PC-9 (cell line): Measurements from ENCODE around the gene CFAP46. TPM values are rescaled to one million over a fixed set of nuclear protein-coding genes. Genes with fewer than 3 reads are reported as not detected.

Experiments used
- BruUV-seq: library from RNA; stranded (reverse); fragments of 400-500 nt; replicated peaks from 2 replicates; lab custom pipeline; 2021; lab: Mats Ljungman, UMichigan
- CTCF ChIA-PET: fragments of 300-600 bp; sonication (Branson Sonifier 250); formaldehyde crosslinking; loops from one replicate; lab custom pipeline; 2022; ENCODE audit warnings: antibody characterized with exemption; lab: Charles Lee
- POLR2A ChIA-PET: fragments of 300-600 bp; sonication (Branson Sonifier 250); formaldehyde crosslinking; loops from one replicate; lab custom pipeline; 2022; ENCODE audit warnings: antibody characterized with exemption; ENCODE audit not compliant: unreplicated experiment; lab: Charles Lee
- DNase-seq, 2 experiments: peaks; one replicate each; pipeline versions ENCODE4 v3.0.0 to v3.0.0-alpha.2; 2015 to 2022; ENCODE audit warnings: mixed read lengths in 1 of 2
- H2AFZ ChIP-seq: fragments of 200-600 bp; sonication (generic); 2 replicates; pipeline ENCODE4 v1.8.1; 2017; ENCODE audit warnings: antibody characterized with exemption
- H3F3A ChIP-seq: fragments of 200-600 bp; sonication (generic); 2 replicates; pipeline ENCODE4 v1.8.1; 2017; ENCODE audit warnings: antibody characterized with exemption, mild to moderate bottlenecking, low read depth; ENCODE audit not compliant: insufficient read depth
- H3K27ac ChIP-seq: fragments of 200-600 bp; sonication (generic); 2 replicates; pipeline ENCODE4 v1.6.1; 2016; ENCODE audit warnings: mixed run types
- H3K27me3 ChIP-seq: fragments of 200-600 bp; sonication (generic); 2 replicates; pipeline ENCODE4 v1.6.1; 2016; ENCODE audit warnings: low read depth, mixed run types; ENCODE audit not compliant: insufficient read depth
- H3K36me3 ChIP-seq: fragments of 200-600 bp; sonication (generic); 2 replicates; pipeline ENCODE4 v1.6.1; 2016; ENCODE audit warnings: low read depth, mixed run types
- H3K4me1 ChIP-seq: fragments of 200-600 bp; sonication (generic); replicated peaks from 2 replicates; pipeline ENCODE4 v1.6.1; 2016; ENCODE audit warnings: mixed run types; ENCODE audit not compliant: insufficient read depth
- H3K4me2 ChIP-seq: fragments of 200-600 bp; sonication (generic); 2 replicates; pipeline ENCODE4 v1.6.1; 2017; ENCODE audit warnings: mixed run types
- H3K4me3 ChIP-seq: fragments of 200-600 bp; sonication (generic); 2 replicates; pipeline ENCODE4 v1.6.1; 2016; ENCODE audit warnings: mixed run types
- H3K79me2 ChIP-seq: fragments of 200-600 bp; sonication (generic); 2 replicates; pipeline ENCODE4 v1.6.1; 2017; ENCODE audit warnings: low read depth, mixed run types
- H3K9me2 ChIP-seq: fragments of 200-600 bp; sonication (generic); 2 replicates; pipeline ENCODE4 v1.8.1; 2017; ENCODE audit warnings: mild to moderate bottlenecking; ENCODE audit not compliant: insufficient read depth
- H3K9me3 ChIP-seq: fragments of 200-600 bp; sonication (generic); 2 replicates; pipeline ENCODE4 v1.8.1; 2016; ENCODE audit warnings: low read depth; ENCODE audit not compliant: insufficient read depth
- H4K20me1 ChIP-seq: fragments of 200-600 bp; sonication (generic); 2 replicates; pipeline ENCODE4 v1.8.1; 2017; ENCODE audit not compliant: insufficient read depth
- EZH2 ChIP-seq: fragments of 200-600 bp; sonication (generic); IDR thresholded peaks from 2 replicates; pipeline ENCODE4 v1.8.0; 2017; ENCODE audit warnings: antibody characterized with exemption, low read depth
- intact Hi-C: fragments of 100-400 bp; cut with micrococcal nuclease; formaldehyde crosslinking; loops from one replicate; pipeline ENCODE4 v1.10.0; 2022; ENCODE audit not compliant: unreplicated experiment
- total RNA-seq: library from RNA; stranded (reverse); gene quantifications from 2 replicates; pipeline ENCODE4 v1.2.3, GENCODE V29; 2021
- TF ChIP-seq, protein P1 (sequence below): fragments of 200-600 bp; sonication (generic); conservative IDR thresholded peaks from 2 replicates; pipeline ENCODE4 v1.6.1; 2017; ENCODE audit warnings: mixed run types, antibody characterized with exemption, mild to moderate bottlenecking, moderate library complexity

Gene CFAP46
- total RNA-seq, 1 experiment from 2014 or later: not detected

DNA sequence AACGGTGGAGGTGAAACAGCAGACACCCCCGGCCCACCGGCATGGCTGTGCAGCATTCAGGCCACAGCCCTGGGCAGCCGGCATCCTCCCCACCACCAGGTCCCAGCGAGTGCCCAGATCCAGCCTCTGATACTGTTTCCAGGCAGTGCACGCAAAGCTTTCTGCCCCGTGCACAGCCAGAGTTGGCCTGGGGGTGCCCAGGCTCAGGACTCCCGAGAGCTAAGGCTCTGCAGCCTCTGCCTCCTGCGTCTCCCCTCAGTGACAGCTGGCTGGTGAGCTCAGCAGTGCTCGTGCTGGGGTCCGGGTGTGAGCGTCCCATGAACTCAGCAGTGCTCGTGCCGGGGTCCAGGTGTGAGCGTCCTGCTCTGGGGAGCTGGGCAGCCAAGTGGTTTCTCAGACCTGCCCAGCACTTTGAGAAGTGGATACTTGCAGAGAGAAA is 65.4 kb downstream of the CFAP46 start:
- no peak for TF ChIP-seq EZH2
- TF ChIP-seq, protein P1, sequence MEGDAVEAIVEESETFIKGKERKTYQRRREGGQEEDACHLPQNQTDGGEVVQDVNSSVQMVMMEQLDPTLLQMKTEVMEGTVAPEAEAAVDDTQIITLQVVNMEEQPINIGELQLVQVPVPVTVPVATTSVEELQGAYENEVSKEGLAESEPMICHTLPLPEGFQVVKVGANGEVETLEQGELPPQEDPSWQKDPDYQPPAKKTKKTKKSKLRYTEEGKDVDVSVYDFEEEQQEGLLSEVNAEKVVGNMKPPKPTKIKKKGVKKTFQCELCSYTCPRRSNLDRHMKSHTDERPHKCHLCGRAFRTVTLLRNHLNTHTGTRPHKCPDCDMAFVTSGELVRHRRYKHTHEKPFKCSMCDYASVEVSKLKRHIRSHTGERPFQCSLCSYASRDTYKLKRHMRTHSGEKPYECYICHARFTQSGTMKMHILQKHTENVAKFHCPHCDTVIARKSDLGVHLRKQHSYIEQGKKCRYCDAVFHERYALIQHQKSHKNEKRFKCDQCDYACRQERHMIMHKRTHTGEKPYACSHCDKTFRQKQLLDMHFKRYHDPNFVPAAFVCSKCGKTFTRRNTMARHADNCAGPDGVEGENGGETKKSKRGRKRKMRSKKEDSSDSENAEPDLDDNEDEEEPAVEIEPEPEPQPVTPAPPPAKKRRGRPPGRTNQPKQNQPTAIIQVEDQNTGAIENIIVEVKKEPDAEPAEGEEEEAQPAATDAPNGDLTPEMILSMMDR: no peak

GRCh38 chr10:132876131-132876860 is 66.1 kb downstream of the CFAP46 start:
- DNase-seq: no peak
- H3K4me2 ChIP-seq: no peak overlapping the region
- no peaks in the 10 kb centered on the region for H3K79me2 ChIP-seq
- H3K9me3 ChIP-seq: no peaks in the 10 kb centered on the region
- H3K4me1 ChIP-seq: no peaks in the 10 kb centered on the region
- ChIA-PET POLR2A (no interaction called here), CTCF (no interaction called here)
- intact Hi-C loops: no loop called here
- H3K4me3 ChIP-seq: no peak overlapping the region
- H3K36me3 ChIP-seq: no peaks in the 10 kb centered on the region
- no peaks in the 10 kb centered on the region for H4K20me1 ChIP-seq
- H2AFZ ChIP-seq: no peak overlapping the region
- H3K27me3 ChIP-seq: peaks cover 91% of the 10 kb centered on the region
- no peaks in the 10 kb centered on the region for H3F3A ChIP-seq
- no TSS peak for BruUV-seq
- H3K27ac ChIP-seq: no peak overlapping the region
- TF ChIP-seq, protein P1: no peak
- TF ChIP-seq EZH2: no peak
- H3K9me2 ChIP-seq: no peaks in the 10 kb centered on the region

More for the DNA sequence above, 65.4 kb downstream of the CFAP46 start:
- no TSS peak for BruUV-seq
- Histone ChIP-seq H3K36me3 (no peaks in the 10 kb centered on the region), H3K4me3 (no peak overlapping the region), H4K20me1 (no peaks in the 10 kb centered on the region), H3K27me3 (peaks cover 89% of the 10 kb centered on the region), H3F3A (no peaks in the 10 kb centered on the region), H3K4me1 (no peaks in the 10 kb centered on the region), H3K4me2 (no peak overlapping the region), H3K27ac (no peak overlapping the region), H3K9me2 (no peaks in the 10 kb centered on the region), H3K79me2 (no peaks in the 10 kb centered on the region), H3K9me3 (no peaks in the 10 kb centered on the region), H2AFZ (no peak overlapping the region)
- intact Hi-C loops: no loop called here
- ChIA-PET CTCF (no interaction called here), POLR2A (no interaction called here)
- no peak for DNase-seq

- DNase-seq: no peak
- Histone ChIP-seq H3K9me3 (no peaks in the 10 kb centered on the region), H3K36me3 (no peaks in the 10 kb centered on the region), H3K79me2 (no peaks in the 10 kb centered on the region), H2AFZ (no peak overlapping the region), H3K4me2 (no peak overlapping the region), H3K4me1 (no peaks in the 10 kb centered on the region), H3K27ac (no peak overlapping the region), H3K9me2 (no peaks in the 10 kb centered on the region), H4K20me1 (no peaks in the 10 kb centered on the region), H3F3A (no peaks in the 10 kb centered on the region), H3K4me3 (no peak overlapping the region), H3K27me3 (peaks cover 91% of the 10 kb centered on the region)
- TF ChIP-seq, protein P1: no peak
- no TSS peak for BruUV-seq
- ChIA-PET POLR2A (no interaction called here), CTCF (no interaction called here)
- intact Hi-C loops: no loop called here
These were observed 66.9 kb downstream of the CFAP46 start for GRCh38 chr10:132875435-132875834.
